GM18508 (cell line): ENCODE results near the gene INO80B.
"Not testable (repeated sequence)": the region's sequence is repeated elsewhere in the genome, so short reads cannot be mapped to it uniquely, and the experiment has no call there.

Experiments
- ATAC-seq: cut with Tn5 transposase; IDR thresholded peaks from one replicate; pipeline ENCODE4 v1.9.1; 2021; ENCODE audit warnings: moderate number of reproducible peaks; ENCODE audit not compliant: insufficient read depth, unreplicated experiment

INO80B gene

DNA sequence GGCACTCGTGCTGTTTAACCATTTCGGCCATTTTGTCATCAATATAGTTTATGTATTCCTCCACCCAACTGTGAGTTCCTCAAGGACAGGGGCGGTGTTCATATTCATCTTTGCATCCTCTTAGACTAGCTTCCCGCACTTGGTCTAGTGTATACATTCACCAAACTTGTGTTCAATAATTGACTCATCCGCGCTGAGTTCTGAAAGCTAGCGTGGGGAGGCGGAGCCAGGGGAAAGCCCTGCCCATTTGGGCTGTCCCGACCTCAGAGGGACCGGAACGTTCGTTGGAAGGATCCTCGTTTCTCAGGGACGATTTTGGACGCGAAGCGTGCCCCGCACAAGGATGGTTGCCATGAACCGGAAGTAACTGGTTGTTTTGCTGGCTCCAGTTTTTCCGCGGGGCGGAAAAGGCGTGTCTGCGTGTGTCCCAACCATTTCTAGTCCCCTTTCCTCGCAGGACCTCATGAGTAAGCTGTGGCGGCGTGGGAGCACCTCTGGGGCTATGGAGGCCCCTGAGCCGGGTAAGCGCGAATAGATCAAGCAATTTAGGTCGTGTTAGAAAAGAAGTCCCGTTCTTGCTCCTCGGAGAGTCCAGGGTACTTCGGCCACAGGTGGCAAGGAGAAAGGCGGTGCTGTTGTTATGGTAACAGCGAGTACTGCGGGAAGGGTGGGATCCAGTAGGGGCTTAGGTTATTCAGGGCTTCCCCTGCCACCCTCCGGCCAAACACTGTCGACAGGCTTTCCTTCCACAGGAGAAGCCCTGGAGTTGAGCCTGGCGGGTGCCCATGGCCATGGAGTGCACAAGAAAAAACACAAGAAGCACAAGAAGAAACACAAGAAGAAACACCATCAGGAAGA lies at the start of gene INO80B:
TSS of gene INO80B (plus strand) at position 434 of the 858 bp plus-strand sequence. CDS start at position 464, 30 bp downstream.
- ATAC-seq = peak; percentile 33

DNA sequence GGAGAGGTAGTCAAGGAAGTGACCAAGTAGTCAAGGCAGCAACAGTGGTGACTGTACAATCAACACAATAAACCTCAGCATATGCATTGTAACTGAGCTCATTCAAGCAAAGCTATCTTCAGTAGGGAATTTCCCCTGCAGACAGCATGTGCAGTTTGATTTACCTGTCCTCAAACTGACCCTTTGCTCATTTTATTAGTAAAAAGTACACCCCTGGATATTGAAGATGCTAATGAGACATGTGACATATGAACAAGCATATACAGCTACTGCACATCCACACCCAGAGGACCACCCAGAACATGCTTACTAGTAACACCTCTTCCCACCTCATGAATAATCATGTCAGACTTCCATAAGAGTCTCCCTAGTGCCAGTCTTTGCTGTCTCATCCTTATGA lies 48.9 kb upstream of the INO80B start:
- no peak for ATAC-seq

DNA sequence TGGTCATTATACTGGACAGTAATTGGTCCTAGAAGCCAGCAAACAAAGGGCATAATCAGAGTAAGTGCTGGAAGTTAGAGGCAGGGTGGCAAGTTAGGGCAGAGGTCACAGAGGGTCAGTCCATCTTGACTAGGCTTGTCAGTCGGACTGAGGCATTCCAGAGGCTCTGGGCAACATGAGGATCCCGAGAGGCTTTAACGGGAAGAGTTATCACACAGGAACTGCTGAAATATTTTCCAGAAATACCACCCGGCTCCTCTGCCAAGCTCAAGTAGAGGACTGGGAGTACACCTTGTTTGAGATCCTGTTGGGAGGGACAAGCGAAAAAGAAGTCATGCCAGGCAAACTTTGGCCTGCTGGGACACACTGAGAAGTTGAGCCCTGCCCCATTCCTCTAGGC lies 47.2 kb upstream of the INO80B start:
- no peak for ATAC-seq

DNA sequence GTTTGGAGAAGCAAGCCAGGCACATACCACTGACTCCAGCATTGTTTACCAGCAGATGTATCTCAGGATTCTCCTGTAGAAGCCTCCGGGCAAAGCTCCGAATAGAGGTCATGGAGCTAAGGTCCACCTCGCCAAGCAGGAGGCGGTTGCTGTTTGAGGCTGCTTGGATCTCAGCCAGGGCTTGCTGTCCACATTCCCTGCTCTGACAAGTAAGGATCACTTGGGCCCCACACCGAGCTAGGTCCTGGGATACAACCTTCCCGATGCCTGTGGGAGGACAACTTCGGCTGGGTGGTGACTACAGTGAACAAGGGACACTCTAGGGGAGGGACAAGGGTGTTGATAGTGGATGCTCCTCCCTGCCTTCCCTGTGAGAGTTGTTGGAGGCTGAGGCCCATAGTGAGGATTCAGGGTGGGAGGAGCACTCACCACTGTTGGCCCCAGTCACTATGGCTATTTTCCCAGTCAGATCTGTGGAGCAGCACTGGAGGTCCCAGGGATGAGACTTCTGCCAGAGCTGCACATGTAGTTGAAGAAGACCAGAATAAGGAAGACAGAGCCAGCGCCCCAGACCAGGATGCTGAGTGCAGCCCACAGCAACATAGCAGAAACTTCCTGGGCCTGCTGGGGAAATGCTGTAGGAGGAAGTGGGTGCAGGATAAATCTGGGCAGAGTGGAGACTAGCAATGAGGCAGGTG lies 41.7 kb upstream of the INO80B start:
- ATAC-seq = no peak

DNA sequence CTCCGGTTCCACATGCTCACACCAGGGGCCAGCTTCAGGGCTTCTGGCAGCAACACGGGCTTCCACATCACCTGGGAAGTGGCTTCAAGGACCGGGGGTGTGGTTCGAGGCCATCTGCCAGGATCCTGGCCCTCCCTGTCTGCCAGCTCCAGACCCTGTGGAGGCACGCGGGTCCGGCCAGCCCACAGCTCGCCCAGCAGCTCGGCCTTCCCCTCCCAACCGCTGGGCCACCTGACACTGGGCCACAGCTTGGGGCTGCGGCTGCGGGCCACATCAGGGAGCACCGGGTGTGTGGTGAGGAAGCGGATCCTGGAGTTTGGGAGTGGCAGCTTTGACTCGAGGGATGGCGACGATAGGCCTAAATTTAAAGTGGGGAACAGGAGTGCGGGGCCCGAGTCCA lies 40.4 kb upstream of the INO80B start:
- no peak for ATAC-seq

DNA sequence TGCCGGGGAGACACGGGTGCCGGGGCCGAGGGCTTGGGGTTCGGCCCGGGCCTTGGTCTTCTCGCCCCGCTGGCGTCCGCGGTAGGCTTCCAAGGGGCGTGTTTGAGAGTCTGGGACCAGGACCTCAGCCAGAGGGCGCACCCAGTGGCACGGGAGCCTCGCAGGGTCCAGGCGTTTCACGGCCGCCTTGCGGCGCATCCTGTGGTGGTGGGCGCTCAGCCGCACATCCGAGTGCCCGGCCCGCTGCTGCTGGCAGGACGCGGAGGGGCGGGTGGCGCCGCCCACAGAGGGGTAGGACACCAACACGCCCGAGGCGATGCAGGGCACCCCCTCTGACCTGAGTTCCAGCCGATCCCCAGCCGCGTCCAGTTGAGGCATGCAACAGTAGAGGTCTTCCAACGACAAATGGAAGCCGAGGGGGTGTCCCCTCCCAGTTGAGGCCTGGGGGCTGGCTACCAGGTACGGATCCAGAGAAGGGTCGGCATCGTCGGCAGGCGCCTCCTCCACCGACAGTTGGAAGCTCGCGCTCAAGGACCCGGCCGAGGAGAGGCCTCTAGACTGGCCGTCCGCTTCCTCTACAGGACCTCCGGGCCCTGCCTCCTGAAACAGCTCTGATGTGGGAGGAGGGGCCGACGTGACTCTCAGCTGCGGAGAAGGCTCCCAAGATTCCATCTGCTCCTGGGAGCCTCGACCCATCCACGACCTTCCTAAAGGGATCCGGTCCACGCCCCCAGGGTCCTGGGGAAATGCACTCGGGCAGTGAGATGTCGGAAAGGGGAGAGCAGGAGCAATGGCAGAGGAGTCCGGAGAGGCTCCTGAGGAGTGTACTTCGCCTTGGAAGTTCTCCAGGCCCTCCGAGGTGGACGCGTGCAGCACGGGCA lies 39.8 kb upstream of the INO80B start:
- ATAC-seq = no peak

DNA sequence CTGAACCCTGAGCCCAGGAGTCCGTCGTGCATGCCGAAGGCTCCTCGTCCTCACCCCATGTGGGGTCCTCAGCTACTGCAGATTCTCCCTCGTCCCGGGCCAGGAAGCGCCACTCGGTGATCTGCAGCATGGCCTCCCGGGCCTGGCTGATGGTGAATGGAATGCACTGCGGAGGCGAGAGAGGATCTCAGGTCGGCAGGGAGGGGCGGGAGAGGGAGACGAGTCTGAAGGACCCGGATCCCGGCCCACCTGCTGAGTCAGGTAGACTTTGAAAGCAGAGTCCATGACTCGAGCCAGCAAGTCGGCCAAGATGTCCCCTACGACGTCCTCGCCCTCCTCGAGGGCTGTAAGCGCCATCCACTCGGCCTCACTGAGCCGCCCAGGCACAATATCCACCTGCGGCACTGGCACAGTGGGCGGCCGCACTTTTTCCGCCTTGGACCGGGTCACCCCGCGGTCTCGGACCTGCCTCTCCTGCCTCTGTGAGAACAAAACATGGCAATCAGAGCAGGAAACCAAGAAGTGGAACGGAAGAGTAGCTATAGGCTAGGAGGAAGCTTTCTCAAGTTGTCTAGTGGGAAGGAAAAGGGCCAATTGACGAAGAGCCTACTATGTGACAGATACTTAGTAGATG lies 39.0 kb upstream of the INO80B start:
- ATAC-seq = no peak

DNA sequence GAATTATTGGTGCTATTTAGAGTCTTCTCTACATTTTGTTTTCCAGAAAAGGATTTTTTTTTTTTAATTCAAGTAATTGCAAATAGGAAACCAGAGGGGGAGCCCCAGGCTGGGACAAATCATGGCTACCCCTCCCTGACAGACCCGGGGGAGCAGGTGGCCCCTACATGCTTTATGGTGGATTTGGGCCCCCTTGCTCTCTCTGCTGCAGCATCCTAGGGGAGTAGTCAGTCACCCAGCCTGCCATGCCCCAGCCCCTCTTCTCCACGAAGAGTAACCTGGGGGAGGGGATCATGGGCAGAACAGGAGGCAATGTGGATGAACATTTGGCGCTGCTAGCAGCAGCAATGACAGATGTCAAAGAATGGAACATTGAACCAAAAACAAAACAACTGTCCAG lies 38.1 kb upstream of the INO80B start:
- ATAC-seq = no peak

DNA sequence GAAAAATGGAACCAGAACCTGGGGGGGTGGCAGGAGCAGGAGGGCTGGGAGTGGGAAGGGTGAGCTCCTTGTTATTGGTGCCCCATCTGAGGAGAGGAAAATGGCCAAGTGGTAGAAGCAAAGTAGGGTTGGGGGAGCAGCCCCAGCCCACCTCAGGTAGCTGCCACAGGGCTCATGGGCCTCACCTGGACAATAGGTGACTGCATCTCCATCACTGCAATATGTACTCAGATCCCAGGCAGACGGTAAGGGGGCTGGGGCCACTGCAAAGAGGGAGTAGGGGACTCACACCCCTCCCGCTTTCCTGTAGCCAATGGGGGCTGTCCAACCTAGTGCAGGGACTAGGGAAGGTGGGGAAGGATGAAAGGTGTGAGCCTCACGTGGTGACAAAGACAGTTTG lies 37.7 kb upstream of the INO80B start:
- ATAC-seq = no peak

DNA sequence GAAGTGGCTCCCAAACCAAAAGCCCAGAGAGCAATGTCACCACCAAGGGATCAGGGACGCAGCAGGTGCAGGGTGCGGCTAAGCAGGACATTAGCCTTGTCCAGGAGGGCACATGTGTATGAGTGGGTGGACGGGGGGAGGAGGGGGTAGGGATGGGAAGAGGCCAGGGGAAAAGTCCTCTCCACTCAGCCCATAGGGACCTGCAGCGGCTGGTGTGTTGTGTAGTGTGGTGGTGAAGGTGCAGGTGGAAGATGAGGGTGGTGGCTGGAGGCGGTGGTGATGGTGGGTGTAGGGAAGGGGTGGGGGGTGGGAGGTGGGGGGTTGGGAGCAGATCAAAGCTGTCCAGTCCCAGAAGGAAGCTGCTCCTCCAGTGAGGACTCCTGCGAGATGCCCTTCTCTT lies 37.1 kb upstream of the INO80B start:
- no peak for ATAC-seq

DNA sequence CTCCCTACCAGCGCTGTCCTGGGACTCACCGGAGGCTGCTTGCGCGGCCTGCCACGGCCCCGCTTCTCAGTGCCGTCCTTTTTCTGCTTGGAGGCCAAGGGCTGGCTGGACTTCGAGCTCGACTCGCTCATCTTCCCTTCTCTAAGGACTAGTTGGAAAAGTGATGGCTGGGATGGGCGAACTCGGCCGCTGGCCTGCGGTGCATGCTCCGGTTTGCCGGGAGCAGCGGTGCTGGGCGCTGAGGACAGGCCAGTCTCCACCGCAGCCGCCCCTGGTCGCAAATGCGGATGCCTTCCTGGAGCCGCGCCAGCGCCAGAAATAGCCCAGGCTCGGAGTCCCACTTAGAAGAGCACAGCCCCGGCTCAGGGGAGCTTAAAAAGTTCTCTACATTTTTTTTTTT lies 36.6 kb upstream of the INO80B start:
- no peak for ATAC-seq

DNA sequence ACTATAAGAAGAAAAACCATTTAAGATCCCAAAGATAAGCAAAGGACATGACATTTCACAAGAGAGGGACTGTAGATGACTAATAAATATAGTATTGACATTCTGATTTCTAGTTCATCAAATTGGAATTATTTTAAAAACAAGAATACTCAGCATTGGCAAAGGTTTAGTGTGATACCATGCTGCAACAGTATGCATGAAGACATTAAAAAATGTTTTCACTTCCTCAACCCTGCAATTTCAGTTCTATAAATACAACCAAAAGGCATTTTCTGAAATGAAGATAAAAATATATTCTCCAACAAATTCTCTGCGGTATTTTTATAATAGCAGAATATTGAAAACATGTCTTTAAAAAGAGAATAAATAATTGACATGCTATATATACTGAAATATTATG lies 35.5 kb upstream of the INO80B start:
- ATAC-seq = no peak

DNA sequence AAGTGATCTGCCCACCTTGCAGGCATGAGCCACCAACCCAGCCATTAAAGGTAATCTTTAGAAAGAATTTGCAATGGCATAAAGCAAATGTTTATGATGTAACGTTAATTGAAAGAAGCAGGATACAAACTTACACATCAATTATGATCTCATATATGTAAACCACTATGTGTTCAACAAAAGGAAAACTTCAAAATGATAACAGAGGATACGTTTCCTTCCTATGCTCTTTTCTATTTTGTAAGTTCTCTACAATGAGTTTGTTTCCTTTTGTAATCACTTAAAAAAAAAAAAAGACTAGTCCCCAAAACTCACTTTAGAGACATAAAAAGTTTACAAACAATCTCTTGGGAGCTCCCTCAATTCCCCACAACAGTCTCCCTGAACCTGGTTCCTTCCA lies 34.9 kb upstream of the INO80B start:
- no peak for ATAC-seq

DNA sequence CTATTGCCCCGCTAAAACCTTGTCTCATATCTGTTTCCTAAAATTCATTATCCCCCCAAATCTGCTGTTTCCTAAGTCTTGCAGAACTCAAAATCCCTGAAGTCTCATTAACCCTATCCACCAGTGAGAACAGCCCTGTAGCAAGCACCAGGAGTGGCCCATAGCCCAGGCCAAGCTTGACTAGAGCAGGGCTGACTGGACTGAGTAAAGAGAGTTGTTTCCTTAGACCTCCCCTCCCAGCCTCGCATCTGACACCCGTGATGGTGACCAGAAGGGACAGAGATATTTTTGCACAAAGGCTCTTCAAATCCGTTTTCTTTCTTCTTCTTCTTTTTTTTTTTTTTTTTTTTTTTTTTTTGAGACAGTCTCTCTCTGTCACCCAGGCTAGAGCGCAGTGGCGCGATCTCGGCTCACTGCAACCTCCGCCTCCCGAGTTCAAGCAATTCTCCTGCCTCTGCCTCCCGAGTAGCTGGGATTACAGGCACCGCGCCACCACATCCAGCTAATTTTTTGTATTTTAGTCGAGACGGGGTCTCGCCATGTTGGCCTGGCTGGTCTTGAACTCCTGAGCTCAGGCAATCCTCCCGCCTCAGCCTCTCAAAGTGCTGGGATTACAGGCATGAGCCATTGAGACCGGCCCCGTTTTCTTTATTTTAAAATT lies 34.3 kb upstream of the INO80B start:
- ATAC-seq = not testable (repeated sequence)

DNA sequence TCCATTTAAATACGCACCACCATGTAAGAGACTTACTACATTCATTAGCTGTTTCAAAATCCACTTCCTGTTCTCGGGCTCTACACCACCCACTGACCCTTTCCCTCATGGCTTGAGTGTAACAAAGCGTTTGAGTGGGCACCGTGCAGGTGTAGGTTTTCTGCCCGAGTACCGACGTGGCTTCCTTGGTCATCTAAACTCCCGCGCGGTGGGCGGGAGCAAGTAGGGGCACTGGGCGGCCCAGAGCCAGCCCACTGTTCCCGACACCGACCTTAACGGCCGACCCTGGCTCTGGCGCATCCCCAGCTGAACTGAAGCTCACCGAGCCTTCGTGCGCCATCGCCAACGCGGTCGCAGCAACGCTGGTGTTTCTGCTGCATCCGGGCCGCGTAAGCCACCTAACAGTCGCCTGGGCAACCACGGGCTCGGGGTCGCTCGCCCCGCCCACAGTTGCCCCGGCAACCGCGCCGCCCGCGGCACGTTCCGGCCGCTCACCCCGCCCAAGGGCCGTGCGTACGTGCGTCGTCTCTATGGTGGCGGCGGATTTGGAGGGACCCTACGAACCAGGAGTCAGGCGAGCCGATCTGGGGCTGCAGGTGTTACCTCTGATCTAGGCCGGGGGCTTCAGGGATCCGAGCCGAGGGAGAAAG lies 33.5 kb upstream of the INO80B start, which contains the start of the genes C2orf81 and WDR54:
TSS of gene C2orf81 (minus strand) at position 399 of the 650 bp plus-strand sequence. CDS start at position 340, 59 bp downstream.
TSS of gene WDR54 (plus strand) at position 510 of the 650 bp plus-strand sequence. CDS start 424 bp downstream, outside the sequence.
- peak; percentile 67 for ATAC-seq

DNA sequence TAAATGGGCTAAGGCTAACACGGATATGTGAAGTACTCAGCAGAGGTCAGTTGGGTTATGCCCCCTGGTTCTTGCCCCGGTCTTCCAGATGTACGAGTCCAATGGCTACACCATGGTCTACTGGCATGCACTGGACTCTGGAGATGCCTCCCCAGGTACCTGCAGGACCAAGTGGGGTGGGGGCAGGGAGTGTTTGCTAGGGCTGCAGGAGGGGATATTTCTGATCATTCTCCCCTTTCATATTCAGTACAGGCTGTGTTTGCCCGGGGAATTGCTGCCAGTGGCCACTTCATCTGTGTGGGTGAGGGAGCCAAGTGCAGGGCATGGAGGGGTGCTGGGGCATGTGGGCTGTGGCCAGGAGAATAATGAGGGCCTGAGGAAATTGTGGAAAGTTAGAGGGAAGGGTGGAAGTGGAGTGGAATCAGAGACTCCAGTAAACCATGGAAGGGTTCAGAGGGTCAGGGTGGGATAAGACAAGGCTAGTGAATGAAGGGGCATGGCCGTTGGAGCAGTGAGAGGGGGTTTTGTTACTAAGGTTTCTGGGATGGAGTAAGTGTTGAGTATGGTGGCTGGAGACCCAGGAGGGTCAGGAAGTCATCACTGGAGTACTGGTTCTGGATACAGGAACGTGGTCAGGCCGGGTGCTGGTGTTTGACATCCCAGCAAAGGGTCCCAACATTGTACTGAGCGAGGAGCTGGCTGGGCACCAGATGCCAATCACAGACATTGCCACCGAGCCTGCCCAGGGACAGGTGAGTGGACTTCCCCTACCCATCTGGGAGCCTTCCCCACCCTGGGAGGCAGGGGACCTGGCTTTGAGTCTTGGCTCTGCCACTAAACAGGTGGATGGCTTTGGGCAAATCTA lies 31.4 kb upstream of the INO80B start:
- ATAC-seq = no peak

DNA sequence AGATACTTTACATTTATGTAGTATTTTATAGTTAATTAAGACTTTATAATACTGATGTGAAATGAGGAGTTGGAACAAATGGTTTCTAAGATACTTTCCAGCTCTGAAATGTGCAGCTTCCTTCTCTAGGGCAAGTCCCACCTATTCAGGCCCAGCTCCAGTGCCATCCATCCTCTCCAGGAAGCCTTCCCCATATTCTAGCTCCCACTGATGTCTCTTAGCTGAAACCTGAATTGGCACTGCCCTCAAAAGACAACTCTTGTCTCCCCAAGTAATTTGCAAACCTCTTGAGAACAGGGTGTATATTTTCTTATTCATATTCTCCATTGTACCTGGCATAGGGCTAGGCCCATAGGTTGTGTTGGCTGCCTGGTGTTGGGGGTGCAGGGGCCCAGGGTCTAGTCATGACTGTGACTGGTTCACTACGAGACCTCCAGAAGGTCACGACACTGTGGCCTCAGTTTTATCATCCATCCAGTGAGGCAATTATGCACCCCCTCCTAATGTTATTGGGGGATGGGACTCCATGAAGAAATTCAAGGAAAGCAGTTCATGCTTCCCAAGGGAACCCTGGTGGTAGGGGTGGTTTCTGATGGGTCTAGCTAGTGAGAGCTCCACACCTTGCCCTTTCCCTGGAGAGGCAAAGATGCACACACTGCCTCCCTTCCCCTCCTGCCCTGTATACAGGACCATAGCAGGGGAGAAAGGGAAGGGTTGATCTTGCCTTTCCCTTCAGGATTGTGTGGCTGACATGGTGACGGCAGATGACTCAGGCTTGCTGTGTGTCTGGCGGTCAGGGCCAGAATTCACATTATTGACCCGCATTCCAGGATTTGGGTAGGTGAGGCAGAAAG lies 30.5 kb upstream of the INO80B start:
- ATAC-seq = no peak
